Thyroid gland (tissue), 4 donors: Measurements from ENCODE around the gene EPPIN. TPM values are rescaled to one million over a fixed set of nuclear protein-coding genes. Genes with fewer than 3 reads are reported as not detected.

Source experiments
- DNase-seq, 2 donors: peaks; one replicate each; pipeline ENCODE4 v3.0.0-alpha.2; 2019
- H3K27ac ChIP-seq, 3 donors: fragments of 200-600 bp; sonication (generic); 1 replicate in 2 of 3; 2 replicates in 1 of 3; pipeline ENCODE4 v1.5.1; 2016 to 2019; ENCODE audit warnings: mild to moderate bottlenecking in 1 of 3, moderate library complexity in 1 of 3
- H3K27me3 ChIP-seq: fragments of 200-600 bp; sonication (generic); one replicate; pipeline ENCODE4 v1.5.1; 2019
- H3K36me3 ChIP-seq, 2 donors: fragments of 200-600 bp; sonication (generic); one replicate each; pipeline ENCODE4 v1.5.1; 2016 to 2019
- H3K4me1 ChIP-seq, 2 donors: fragments of 200-600 bp; sonication (generic); one replicate each; pipeline ENCODE4 v1.5.1; 2017 to 2019
- H3K4me3 ChIP-seq, 3 donors: fragments of 200-600 bp; sonication (generic); replicated peaks in 1 of 3; 1 replicate in 2 of 3; 2 replicates in 1 of 3; pipeline ENCODE4 v1.5.1; 2016; ENCODE audit warnings: mild to moderate bottlenecking in 1 of 3
- H3K9me3 ChIP-seq: fragments of 200-600 bp; sonication (generic); one replicate; pipeline ENCODE4 v1.5.1; 2017
- CTCF ChIP-seq, 6 experiments: fragments of 200-600 bp in 3 of 6; fragments of 450-650 bp in 3 of 6; sonication (generic) in 3 of 6; IDR thresholded peaks; one replicate each; pipeline ENCODE4 v1.5.1; 2016 to 2019; ENCODE audit warnings: antibody characterized with exemption in 6 of 6, mild to moderate bottlenecking in 2 of 6, inconsistent platforms in 1 of 6, moderate library complexity in 1 of 6
- POLR2A ChIP-seq, 2 donors: fragments of 450-650 bp; IDR thresholded peaks; one replicate each; pipeline ENCODE4 v1.6.1; 2017; ENCODE audit warnings: antibody characterized with exemption in 2 of 2, mild to moderate bottlenecking in 2 of 2, moderate library complexity in 1 of 2
- WGBS, 2 donors: methylation state at CpG; one replicate each; pipeline ENCODE4 v1.1.5; 2017; 5-methylcytosine and 5-hydroxymethylcytosine counted together
- intact Hi-C: fragments of 100-400 bp; cut with DNase I; formaldehyde crosslinking; loops from one replicate; pipeline ENCODE4 v1.15.1; 2023
- total RNA-seq, 4 donors: library from RNA; depleted of rRNA; stranded (reverse); fragments of >200 nt; gene quantifications; one replicate each; pipeline ENCODE4 v1.2.3, GENCODE V29; 2016

The EPPIN gene
- 1 to 10 TPM in 3 of 4 donors, under 1 TPM in 1; 0.45 to 4.2 (median 1.7) TPM for total RNA-seq

- intact Hi-C loops = no loop called here
- H3K36me3 ChIP-seq = no peaks in the 10 kb centered on the region
Observed at GRCh38 chr20:45547206-45547770, at the start of gene EPPIN. EPPIN (minus strand) TSS chr20:45547401; CDS start chr20:45547357, 44 bp downstream.

GRCh38 chr20:45595235-45595634, 48.0 kb upstream of the EPPIN start:
- no peaks in the 10 kb centered on the region for H3K36me3 ChIP-seq
- intact Hi-C loops = no loop called here
- no peaks in the 10 kb centered on the region for H3K27me3 ChIP-seq
- H3K27ac ChIP-seq = no peak overlapping the region
- H3K4me3 ChIP-seq = no peak overlapping the region
- 9 to 22% methylated on average over 1 of the region's 1 CpG for WGBS, 2 donors
- DNase-seq = no peak
- no peaks in the 10 kb centered on the region for H3K9me3 ChIP-seq
- H3K4me1 ChIP-seq = no peaks in the 10 kb centered on the region
- TF ChIP-seq CTCF (IDR thresholded peaks at IDR 0.05) (no peak), POLR2A (IDR thresholded peaks at IDR 0.05) (no peak)

More at GRCh38 chr20:45547206-45547770, at the start of gene EPPIN:
- H3K9me3 ChIP-seq = no peaks in the 10 kb centered on the region
- TF ChIP-seq POLR2A (IDR thresholded peaks at IDR 0.05) (no peak), CTCF (IDR thresholded peaks at IDR 0.05) (no peak)
- no peak within 1 kb of the TSS for H3K27ac ChIP-seq
- no peak for DNase-seq
- no peaks in the 10 kb centered on the region for H3K27me3 ChIP-seq
- H3K4me1 ChIP-seq = no peaks in the 10 kb centered on the region
- H3K4me3 ChIP-seq = no peak within 1 kb of the TSS
- 82 to 91% methylated on average over 6 of the region's 6 CpGs for WGBS, 2 donors

GRCh38 chr20:45593498-45593897, 46.3 kb upstream of the EPPIN start:
- H3K4me1 ChIP-seq = peaks cover 7 to 11% of the 10 kb centered on the region in 2 donors
- intact Hi-C loops = no loop called here
- DNase-seq = no peak
- TF ChIP-seq POLR2A (IDR thresholded peaks at IDR 0.05) (no peak), CTCF (IDR thresholded peaks at IDR 0.05) (no peak)
- no peaks in the 10 kb centered on the region for H3K9me3 ChIP-seq
- H3K36me3 ChIP-seq = no peaks in the 10 kb centered on the region
- no peak overlapping the region for H3K4me3 ChIP-seq
- H3K27ac ChIP-seq = no peak overlapping the region
- 35 to 45% methylated on average over 1 of the region's 1 CpG for WGBS, 2 donors
- no peaks in the 10 kb centered on the region for H3K27me3 ChIP-seq

- H3K4me3 ChIP-seq = no peak overlapping the region
- TF ChIP-seq POLR2A (IDR thresholded peaks at IDR 0.05) = no peak
- peak in 5 of 6 experiments; percentile 22 to 75 (median 52) for TF ChIP-seq CTCF (IDR thresholded peaks at IDR 0.05)
- no peak overlapping the region for H3K27ac ChIP-seq
- peaks cover 7 to 11% of the 10 kb centered on the region in 2 donors for H3K4me1 ChIP-seq
- 69 to 70% methylated on average over 5 of the region's 5 CpGs for WGBS, 2 donors
- H3K36me3 ChIP-seq = no peaks in the 10 kb centered on the region
- intact Hi-C loops = no loop called here
- DNase-seq = no peak
- no peaks in the 10 kb centered on the region for H3K27me3 ChIP-seq
- no peaks in the 10 kb centered on the region for H3K9me3 ChIP-seq
Observed at GRCh38 chr20:45592574-45593189, 45.5 kb upstream of the EPPIN start.

- H3K27ac ChIP-seq = peak overlapping the region in 1 of 3 donors; percentile 29
- H3K36me3 ChIP-seq = no peaks in the 10 kb centered on the region
- no peak overlapping the region for H3K4me3 ChIP-seq
- TF ChIP-seq CTCF (IDR thresholded peaks at IDR 0.05) (no peak), POLR2A (IDR thresholded peaks at IDR 0.05) (no peak)
- peak; percentile 61 to 70 for DNase-seq
- intact Hi-C loops = no loop called here
- no peaks in the 10 kb centered on the region for H3K9me3 ChIP-seq
- WGBS, 2 donors = 10 to 40% methylated on average over 1 of the region's 1 CpG
- H3K4me1 ChIP-seq = peaks cover 7 to 11% of the 10 kb centered on the region in 2 donors
- no peaks in the 10 kb centered on the region for H3K27me3 ChIP-seq
Observed at GRCh38 chr20:45589725-45590124, 42.5 kb upstream of the EPPIN start.
